KMS-11 (cell line): Measurements from ENCODE around the gene TBCD.

Experiments
- H2AFZ ChIP-seq: fragments of 200-600 bp; sonication (generic); 2 replicates; pipeline ENCODE4 v1.6.1; 2016; ENCODE audit warnings: antibody characterized with exemption, mixed run types, low read depth
- H3K27ac ChIP-seq: fragments of 200-600 bp; sonication (generic); 2 replicates; pipeline ENCODE4 v1.6.1; 2016; ENCODE audit warnings: mild to moderate bottlenecking, mixed run types
- H3K27me3 ChIP-seq: fragments of 200-600 bp; sonication (generic); 2 replicates; pipeline ENCODE4 v1.6.1; 2017; ENCODE audit warnings: mild to moderate bottlenecking, low read depth, mixed run types, moderate library complexity; ENCODE audit not compliant: insufficient read depth
- H3K36me3 ChIP-seq: fragments of 200-600 bp; sonication (generic); 2 replicates; pipeline ENCODE4 v1.6.1; 2017; ENCODE audit warnings: mild to moderate bottlenecking, mixed run types; ENCODE audit not compliant: insufficient read depth
- H3K4me1 ChIP-seq: fragments of 200-600 bp; sonication (generic); 2 replicates; pipeline ENCODE4 v1.6.1; 2016; ENCODE audit warnings: mild to moderate bottlenecking, low read depth, mixed run types; ENCODE audit not compliant: poor library complexity, severe bottlenecking
- H3K4me2 ChIP-seq: fragments of 200-600 bp; sonication (generic); 2 replicates; pipeline ENCODE4 v1.7.0; 2016; ENCODE audit warnings: mild to moderate bottlenecking, mixed run types
- H3K4me3 ChIP-seq: fragments of 200-600 bp; sonication (generic); IDR thresholded peaks from 2 replicates; pipeline ENCODE4 v1.6.1; 2017; ENCODE audit warnings: low read depth, low read length, mixed read lengths; ENCODE audit not compliant: insufficient read depth
- H3K79me2 ChIP-seq: fragments of 200-600 bp; sonication (generic); 2 replicates; pipeline ENCODE4 v1.6.1; 2016; ENCODE audit warnings: low read depth, mixed run types; ENCODE audit not compliant: insufficient read depth
- H3K9ac ChIP-seq: fragments of 200-600 bp; sonication (generic); 2 replicates; pipeline ENCODE4 v1.6.1; 2016; ENCODE audit warnings: mild to moderate bottlenecking, mixed run types
- H4K20me1 ChIP-seq: fragments of 200-600 bp; sonication (generic); 2 replicates; pipeline ENCODE4 v1.6.1; 2016; ENCODE audit warnings: mild to moderate bottlenecking, mixed run types; ENCODE audit not compliant: insufficient read depth
- CTCF ChIP-seq: fragments of 200-600 bp; sonication (generic); conservative IDR thresholded peaks from 2 replicates; pipeline ENCODE4 v1.6.1; 2017; ENCODE audit warnings: low read depth, mild to moderate bottlenecking, antibody characterized with exemption, low read length, moderate library complexity, mixed read lengths

The TBCD gene

GRCh38 chr17:82704886-82705285 lies 47.0 kb upstream of the TBCD start:
- no peak overlapping the region for H3K27ac ChIP-seq
- H2AFZ ChIP-seq = no peak overlapping the region
- H3K9ac ChIP-seq = no peak overlapping the region
- H3K36me3 ChIP-seq = no peaks in the 10 kb centered on the region
- peaks cover 24% of the 10 kb centered on the region for H3K4me1 ChIP-seq
- no peak overlapping the region for H3K4me2 ChIP-seq
- H3K79me2 ChIP-seq = no peaks in the 10 kb centered on the region
- TF ChIP-seq CTCF = no peak
- H3K27me3 ChIP-seq = no peaks in the 10 kb centered on the region
- H3K4me3 ChIP-seq = no peak overlapping the region
- no peaks in the 10 kb centered on the region for H4K20me1 ChIP-seq

- H3K9ac ChIP-seq = no peak overlapping the region
- no peak overlapping the region for H2AFZ ChIP-seq
- H3K27me3 ChIP-seq = no peaks in the 10 kb centered on the region
- peaks cover 24% of the 10 kb centered on the region for H3K4me1 ChIP-seq
- H3K4me3 ChIP-seq = no peak overlapping the region
- no peak overlapping the region for H3K27ac ChIP-seq
- H3K4me2 ChIP-seq = no peak overlapping the region
- no peaks in the 10 kb centered on the region for H3K79me2 ChIP-seq
- H3K36me3 ChIP-seq = no peaks in the 10 kb centered on the region
- no peaks in the 10 kb centered on the region for H4K20me1 ChIP-seq
- no peak for TF ChIP-seq CTCF
These were observed 46.1 kb upstream of the TBCD start for GRCh38 chr17:82705756-82706155.

DNA sequence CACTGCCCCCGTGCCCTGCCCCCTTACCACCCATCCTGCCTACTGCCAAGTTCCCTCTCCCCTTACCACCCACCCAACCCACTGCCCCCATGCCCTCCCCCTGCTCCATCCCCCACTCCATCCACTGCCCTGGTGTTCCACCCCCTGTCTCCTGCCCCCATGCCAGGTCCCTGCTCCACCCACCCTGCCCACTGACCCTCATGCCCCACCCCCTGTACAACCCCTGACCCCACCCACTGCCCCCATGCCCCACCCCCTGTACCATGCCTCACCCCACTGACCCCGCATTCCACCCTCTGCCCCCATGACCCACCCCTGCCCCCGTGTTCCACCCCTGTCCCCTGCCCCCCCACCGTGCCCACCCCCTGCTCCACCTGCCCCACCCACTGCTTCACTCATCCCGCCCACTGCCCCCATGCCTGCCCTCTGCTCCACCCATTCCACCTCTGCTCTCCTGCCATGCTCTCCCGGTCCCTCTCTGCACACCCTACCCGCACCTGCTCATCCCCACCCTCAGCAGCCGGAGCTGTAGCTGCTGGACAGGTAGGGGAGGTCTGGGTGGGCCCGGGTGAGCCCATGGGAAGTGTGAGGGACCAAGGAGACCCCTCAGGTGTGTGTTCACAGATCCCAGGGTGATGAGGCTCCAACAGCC lies 42.7 kb upstream of the TBCD start:
- no peak for TF ChIP-seq CTCF
- Histone ChIP-seq H3K4me3 (no peak overlapping the region), H3K27ac (no peak overlapping the region)

DNA sequence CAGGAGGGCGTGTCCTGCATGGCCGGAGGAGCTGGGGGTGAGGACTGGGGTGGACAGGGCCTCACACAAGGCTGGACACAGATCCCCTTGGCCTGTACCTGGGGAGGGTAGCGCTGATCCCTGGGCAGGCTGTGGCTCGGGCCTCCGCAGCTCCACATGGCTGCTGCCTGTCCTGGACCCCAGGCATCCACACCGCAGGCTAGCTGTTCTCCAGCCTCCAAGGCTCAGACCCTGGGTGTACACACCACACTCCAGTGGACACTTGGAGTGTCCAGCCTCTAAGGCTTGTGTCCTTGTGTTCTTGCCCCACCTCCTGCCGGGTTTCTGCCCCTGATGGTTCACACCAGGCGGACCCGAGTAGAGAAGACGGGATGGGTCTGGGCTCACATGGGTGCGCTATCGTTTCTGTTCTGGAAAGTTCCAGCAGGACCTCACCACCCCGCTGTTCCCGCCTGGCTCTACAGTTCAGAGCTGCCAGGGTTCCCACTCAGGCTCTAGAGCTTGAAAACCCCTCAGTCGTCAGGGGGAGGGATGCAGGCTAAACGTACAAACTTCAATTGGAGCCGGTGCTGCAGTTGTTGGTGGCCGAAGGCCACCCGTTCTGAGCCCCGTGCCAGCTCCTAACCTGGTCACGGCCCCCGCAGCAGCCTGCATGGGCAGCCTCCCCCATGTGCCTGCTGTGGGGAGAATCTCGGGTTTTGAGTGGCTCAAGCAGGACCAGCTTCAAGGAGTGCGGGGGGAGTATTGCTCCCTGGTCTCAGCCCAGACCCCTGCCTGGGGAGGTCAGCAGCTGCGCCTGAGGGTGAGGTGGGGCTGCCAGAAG lies 42.0 kb upstream of the TBCD start:
- no peaks in the 10 kb centered on the region for H4K20me1 ChIP-seq
- H3K27me3 ChIP-seq = no peaks in the 10 kb centered on the region
- no peak overlapping the region for H3K27ac ChIP-seq
- H3K4me2 ChIP-seq = peak overlapping the region; percentile 86
- H3K79me2 ChIP-seq = no peaks in the 10 kb centered on the region
- H2AFZ ChIP-seq = peak overlapping the region; percentile 67; the same call in 1 of the 2 replicates
- TF ChIP-seq CTCF = no peak
- H3K4me3 ChIP-seq = no peak overlapping the region
- no peaks in the 10 kb centered on the region for H3K36me3 ChIP-seq
- H3K9ac ChIP-seq = no peak overlapping the region; the same call in 1 of the 2 replicates
- peaks cover 24% of the 10 kb centered on the region for H3K4me1 ChIP-seq

More for the DNA sequence above, 42.7 kb upstream of the TBCD start:
- no peak overlapping the region; the same call in 1 of the 2 replicates for H3K9ac ChIP-seq
- peak overlapping the region; percentile 67; the same call in 1 of the 2 replicates for H2AFZ ChIP-seq
- no peaks in the 10 kb centered on the region for H4K20me1 ChIP-seq
- no peaks in the 10 kb centered on the region for H3K79me2 ChIP-seq
- H3K4me1 ChIP-seq = peaks cover 24% of the 10 kb centered on the region
- no peaks in the 10 kb centered on the region for H3K27me3 ChIP-seq
- H3K36me3 ChIP-seq = no peaks in the 10 kb centered on the region
- H3K4me2 ChIP-seq = peak overlapping the region; percentile 86
